HepG2 (cell line): ENCODE data around the gene FITM2. TPM values are rescaled to one million over a fixed set of nuclear protein-coding genes. Genes with fewer than 3 reads are reported as not detected.

Experiments
- ATAC-seq: fragments of 200-7000 bp; cut with Tn5 transposase; 3 replicates; pipeline ENCODE4 v1.9.1; 2020; ENCODE audit warnings: mild to moderate bottlenecking, moderate library complexity
- BruUV-seq: library from RNA; stranded (reverse); fragments of 400-500 nt; replicated peaks from 2 replicates; lab custom pipeline; 2021; lab: Mats Ljungman, UMichigan
- CTCF ChIA-PET: fragments of 300-600 bp; formaldehyde crosslinking; extraction: SDS; loops from one replicate; lab custom pipeline; 2021; ENCODE audit warnings: low total read pairs, inconsistent platforms, low intra/inter-chr PET ratio; lab: Yijun Ruan, JAX
- POLR2A ChIA-PET: fragments of 350-600 bp; sonication (Branson Sonifier 250); formaldehyde crosslinking; loops from one replicate; lab custom pipeline; 2020; ENCODE audit warnings: antibody characterized with exemption, inconsistent platforms; lab: Yijun Ruan, JAX
- DNase-seq: peaks from one replicate; pipeline ENCODE4 v3.0.0-alpha.2; 2015; ENCODE audit warnings: low spot score
- FAIRE-seq: peaks from 3 replicates; lab custom pipeline; 2011; peaks lifted over from hg19 to GRCh38; lab: Jason Lieb, UNC
- H2AFZ ChIP-seq: one replicate; pipeline ENCODE4 v1.6.1; 2011; ENCODE audit warnings: low read length, inconsistent platforms
- H3K27ac ChIP-seq: fragments of 300-600 bp; 3 replicates; pipeline ENCODE4 v1.8.0; 2011; ENCODE audit warnings: mixed run types, mild to moderate bottlenecking, mixed read lengths, low read length, inconsistent platforms; ENCODE audit not compliant: insufficient read depth; ENCODE audit errors: extremely low read length
- H3K27me3 ChIP-seq, 2 experiments: fragments of 200-600 bp in 1 of 2; 2 replicates in 1 of 2; 3 replicates in 1 of 2; pipeline versions ENCODE4 v1.6.0 to v1.8.0; 2011; ENCODE audit warnings: low read length in 2 of 2, mild to moderate bottlenecking in 2 of 2, moderate library complexity in 2 of 2, inconsistent platforms in 1 of 2; ENCODE audit not compliant: insufficient read depth in 2 of 2, control insufficient read depth in 1 of 2
- H3K36me3 ChIP-seq, 2 experiments: fragments of 200-600 bp in 1 of 2; replicated peaks in 1 of 2; 2 replicates in 1 of 2; 3 replicates in 1 of 2; pipeline versions ENCODE4 v1.5.1 to v1.8.0; 2011; ENCODE audit warnings: low read length in 2 of 2, inconsistent platforms in 1 of 2; ENCODE audit not compliant: insufficient read depth in 2 of 2, control insufficient read depth in 1 of 2
- H3K4me1 ChIP-seq: 2 replicates; pipeline ENCODE4 v1.5.1; 2012; ENCODE audit warnings: low read length, inconsistent platforms; ENCODE audit not compliant: insufficient read depth
- H3K4me2 ChIP-seq: 2 replicates; pipeline ENCODE4 v1.6.0; 2011; ENCODE audit warnings: low read depth, low read length, inconsistent platforms
- H3K4me3 ChIP-seq, 3 experiments: fragments of 200-600 bp in 1 of 3; sonication (generic), shearing (Covaris generic) in 1 of 3; replicated peaks in 1 of 3; 2 replicates each; pipeline ENCODE4 v1.5.1; 2011 to 2016; ENCODE audit warnings: low read length in 3 of 3, inconsistent platforms in 2 of 3, low read depth in 2 of 3, mild to moderate bottlenecking in 2 of 3, control low read depth in 1 of 3, mixed read lengths in 1 of 3; ENCODE audit not compliant: insufficient read depth in 1 of 3
- H3K79me2 ChIP-seq: one replicate; pipeline ENCODE4 v1.6.1; 2011; ENCODE audit warnings: low read length, inconsistent platforms; ENCODE audit not compliant: insufficient read depth
- H3K9ac ChIP-seq: 2 replicates; pipeline ENCODE4 v1.6.0; 2011; ENCODE audit warnings: mild to moderate bottlenecking, low read depth, low read length, inconsistent platforms; ENCODE audit not compliant: insufficient read depth
- H3K9me3 ChIP-seq: 2 replicates; pipeline ENCODE4 v1.5.1; 2012; ENCODE audit warnings: mild to moderate bottlenecking, low read length
- H4K20me1 ChIP-seq: 2 replicates; pipeline ENCODE4 v1.6.0; 2011; ENCODE audit warnings: inconsistent platforms, mild to moderate bottlenecking, low read length, moderate library complexity; ENCODE audit not compliant: insufficient read depth
- ATM ChIP-seq: fragments of 450-650 bp; IDR thresholded peaks from 2 replicates; pipeline ENCODE4 v1.7.1; 2017; ENCODE audit warnings: mild to moderate bottlenecking, borderline replicate concordance
- GATAD1 ChIP-seq: IDR thresholded peaks from 2 replicates; pipeline ENCODE4 v1.6.1; 2016; ENCODE audit warnings: missing genetic modification reagents, missing compliant biosample characterization
- NR2F2 ChIP-seq: IDR thresholded peaks from 2 replicates; pipeline ENCODE4 v1.6.1; 2012; ENCODE audit warnings: low read depth, inconsistent platforms, borderline replicate concordance
- SETDB1 ChIP-seq: sonication (generic); formaldehyde crosslinking; IDR thresholded peaks from 2 replicates; pipeline ENCODE4 v1.5.1; 2020; ENCODE audit warnings: missing genetic modification reagents, mild to moderate bottlenecking, borderline replicate concordance
- SMARCE1 ChIP-seq: fragments of 450-650 bp; IDR thresholded peaks from 2 replicates; pipeline ENCODE4 v1.6.1; 2017; ENCODE audit warnings: borderline replicate concordance
- TRAFD1 ChIP-seq: sonication (generic); formaldehyde crosslinking; IDR thresholded peaks from 2 replicates; pipeline ENCODE4 v1.5.1; 2020; ENCODE audit warnings: missing genetic modification reagents, mild to moderate bottlenecking, borderline replicate concordance
- YEATS2 ChIP-seq: sonication (generic); formaldehyde crosslinking; IDR thresholded peaks from 2 replicates; pipeline ENCODE4 v1.4.0; 2020; ENCODE audit warnings: missing genetic modification reagents, borderline replicate concordance
- ZNF18 ChIP-seq: sonication (generic); formaldehyde crosslinking; IDR thresholded peaks from 2 replicates; pipeline ENCODE4 v1.8.0; 2022; ENCODE audit warnings: mild to moderate bottlenecking, missing genetic modification reagents; ENCODE audit not compliant: insufficient replicate concordance
- ZSCAN20 ChIP-seq: sonication (generic); formaldehyde crosslinking; IDR thresholded peaks from 2 replicates; pipeline ENCODE4 v1.4.0; 2020; ENCODE audit warnings: missing genetic modification reagents, mild to moderate bottlenecking, borderline replicate concordance
- in situ Hi-C: cut with HindIII; loops from 2 replicates; pipeline ENCODE4 v1.10.0; 2017; ENCODE audit warnings: low pct_unique_long_range_greater_than_20kb; ENCODE audit not compliant: extremely low pct_ligation_motif_present
- intact Hi-C: fragments of 100-400 bp; cut with micrococcal nuclease; formaldehyde crosslinking; loops from one replicate; pipeline ENCODE4 v1.10.0; 2022; ENCODE audit not compliant: unreplicated experiment
- polyA plus RNA-seq, 8 experiments: library from polyadenylated mRNA; depleted of rRNA in 3 of 8; stranded (reverse) in 7 of 8; unstranded in 1 of 8; fragments of >200 nt; fragmentation: Illumina TruSeq in 4 of 8; extraction: Trizol in 4 of 8; gene quantifications; 2 replicates each; pipeline versions ENCODE4 v1.2.1 to v1.2.3, GENCODE V29; 2011 to 2016; ENCODE audit warnings: low read depth in 4 of 8, missing spikeins in 1 of 8, mixed read lengths in 1 of 8; ENCODE audit not compliant: insufficient read depth in 1 of 8
- total RNA-seq, 5 experiments: library from RNA; depleted of rRNA; stranded (reverse); fragments of >200 nt; fragmentation: Illumina TruSeq; extraction: Trizol; gene quantifications; 2 replicates each; pipeline ENCODE4 v1.2.3, GENCODE V29; 2016; ENCODE audit warnings: low read depth in 1 of 5
- TF ChIP-seq, protein P1 (sequence below): sonication (generic); formaldehyde crosslinking; IDR thresholded peaks from 2 replicates; pipeline ENCODE4 v1.5.0; 2020; ENCODE audit warnings: mild to moderate bottlenecking, missing genetic modification reagents

FITM2 gene
- total and polyA plus RNA-seq, 2 of the 13 experiments (the other 11 are each of a cell fraction or from before 2014, with no cell fraction given), result 9.6 to 24.5 TPM

- Histone ChIP-seq H3K36me3 (peaks cover 0 to 7% of the 10 kb centered on the region in 2 experiments; a peak in 2 of 5 replicates), H3K27me3 (no peaks in the 10 kb centered on the region), H3K9me3 (no peaks in the 10 kb centered on the region), H3K4me1 (peaks cover 36% of the 10 kb centered on the region), H3K79me2 (peaks cover 9% of the 10 kb centered on the region), H3K9ac (no peak overlapping the region), H3K4me3 (no peak overlapping the region), H2AFZ (no peak overlapping the region), H3K27ac (no peak overlapping the region), H4K20me1 (no peaks in the 10 kb centered on the region), H3K4me2 (no peak overlapping the region)
- in situ Hi-C loops (no loop called here), intact Hi-C loops (no loop called here)
- ChIA-PET CTCF (no interaction called here), POLR2A (no interaction called here)
- TF ChIP-seq ATM, result no peak
- TF ChIP-seq, protein P1, sequence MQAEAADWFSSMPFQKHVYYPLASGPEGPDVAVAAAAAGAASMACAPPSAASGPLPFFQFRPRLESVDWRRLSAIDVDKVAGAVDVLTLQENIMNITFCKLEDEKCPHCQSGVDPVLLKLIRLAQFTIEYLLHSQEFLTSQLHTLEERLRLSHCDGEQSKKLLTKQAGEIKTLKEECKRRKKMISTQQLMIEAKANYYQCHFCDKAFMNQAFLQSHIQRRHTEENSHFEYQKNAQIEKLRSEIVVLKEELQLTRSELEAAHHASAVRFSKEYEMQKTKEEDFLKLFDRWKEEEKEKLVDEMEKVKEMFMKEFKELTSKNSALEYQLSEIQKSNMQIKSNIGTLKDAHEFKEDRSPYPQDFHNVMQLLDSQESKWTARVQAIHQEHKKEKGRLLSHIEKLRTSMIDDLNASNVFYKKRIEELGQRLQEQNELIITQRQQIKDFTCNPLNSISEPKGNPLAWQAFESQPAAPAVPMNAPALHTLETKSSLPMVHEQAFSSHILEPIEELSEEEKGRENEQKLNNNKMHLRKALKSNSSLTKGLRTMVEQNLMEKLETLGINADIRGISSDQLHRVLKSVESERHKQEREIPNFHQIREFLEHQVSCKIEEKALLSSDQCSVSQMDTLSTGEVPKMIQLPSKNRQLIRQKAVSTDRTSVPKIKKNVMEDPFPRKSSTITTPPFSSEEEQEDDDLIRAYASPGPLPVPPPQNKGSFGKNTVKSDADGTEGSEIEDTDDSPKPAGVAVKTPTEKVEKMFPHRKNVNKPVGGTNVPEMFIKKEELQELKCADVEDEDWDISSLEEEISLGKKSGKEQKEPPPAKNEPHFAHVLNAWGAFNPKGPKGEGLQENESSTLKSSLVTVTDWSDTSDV (CRISPR knock-in tag), result no peak
- no peak for TF ChIP-seq GATAD1 (CRISPR knock-in tag)
- TF ChIP-seq SMARCE1, result no peak
- no peak for TF ChIP-seq ZNF18 (CRISPR knock-in tag)
- no peak for TF ChIP-seq TRAFD1 (CRISPR knock-in tag)
- no peak for TF ChIP-seq SETDB1
- no peak for TF ChIP-seq ZSCAN20 (CRISPR knock-in tag)
- TF ChIP-seq NR2F2, result no peak
- TF ChIP-seq YEATS2 (CRISPR knock-in tag), result no peak
- ATAC-seq, result no peak
- no peak for FAIRE-seq
- DNase-seq, result no peak
- BruUV-seq, result TSS peak; percentile 7
Observed at GRCh38 chr20:44304383-44304782, 6.6 kb downstream of the FITM2 start.
